Measurements from ENCODE around the gene GUCA2A. TPM values are rescaled to one million over a fixed set of nuclear protein-coding genes. Genes with fewer than 3 reads are reported as not detected.

The GUCA2A gene
- total RNA-seq, 1 experiment from 2014 or later: not detected

DNA sequence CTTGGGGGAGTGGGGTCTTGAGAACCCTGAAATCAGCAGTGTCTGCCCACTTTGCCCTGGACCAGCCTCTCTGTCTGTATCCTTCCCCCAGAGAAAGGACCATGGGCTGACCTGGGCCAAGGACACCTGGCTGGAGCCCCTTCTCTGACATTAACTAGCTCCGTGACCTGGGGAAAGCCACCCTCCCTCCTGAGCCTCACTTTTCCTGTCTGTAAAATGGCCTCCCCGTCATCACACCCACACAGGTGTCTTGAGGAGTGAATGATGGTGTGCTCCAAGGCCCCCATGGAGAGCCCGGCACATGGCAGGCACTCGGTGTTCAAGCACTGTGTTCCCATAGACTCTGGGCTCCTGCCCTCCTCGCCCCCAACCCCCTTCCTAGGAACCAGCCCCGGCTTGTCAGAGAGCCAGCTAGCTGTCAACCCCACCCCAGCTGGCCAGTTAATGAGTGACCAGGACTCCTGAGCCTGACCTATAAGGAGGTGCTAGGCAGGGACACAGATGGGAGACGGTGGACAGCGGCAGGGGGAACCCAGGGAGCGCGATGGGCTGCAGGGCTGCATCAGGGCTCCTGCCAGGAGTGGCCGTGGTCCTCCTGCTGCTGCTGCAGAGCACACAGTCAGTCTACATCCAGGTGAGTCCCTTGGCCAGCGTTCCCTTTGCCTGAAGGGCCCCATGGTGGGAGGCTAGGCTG is 11.5 kb downstream of the GUCA2A start, which contains the start of gene GUCA2B:
Gene GUCA2B (plus strand): TSS at position 504 of the 694 bp plus-strand sequence. CDS start 41 bp downstream, at position 545.
- Histone ChIP-seq H3K9me3 (ENCODE audit: insufficient read depth, low read depth) (no peaks in the 10 kb centered on the region), H3K27ac (no peak within 1 kb of the TSS), H3K36me3 (ENCODE audit: low read depth) (no peaks in the 10 kb centered on the region), H2AFZ (no peak within 1 kb of the TSS), H3K4me2 (no peak within 1 kb of the TSS; the same call in 1 of the 2 replicates), H3K4me3 (no peak within 1 kb of the TSS), H3K9me2 (ENCODE audit: insufficient read depth) (no peaks in the 10 kb centered on the region), H3K4me1 (replicated peaks; ENCODE audit: insufficient read depth) (peaks cover 25% of the 10 kb centered on the region), H3F3A (ENCODE audit: insufficient read depth, low read depth) (peaks cover 10% of the 10 kb centered on the region), H3K79me2 (ENCODE audit: low read depth) (no peaks in the 10 kb centered on the region), H4K20me1 (ENCODE audit: insufficient read depth) (no peaks in the 10 kb centered on the region), H3K27me3 (ENCODE audit: insufficient read depth, low read depth) (no peaks in the 10 kb centered on the region)
- TF ChIP-seq, protein P1, sequence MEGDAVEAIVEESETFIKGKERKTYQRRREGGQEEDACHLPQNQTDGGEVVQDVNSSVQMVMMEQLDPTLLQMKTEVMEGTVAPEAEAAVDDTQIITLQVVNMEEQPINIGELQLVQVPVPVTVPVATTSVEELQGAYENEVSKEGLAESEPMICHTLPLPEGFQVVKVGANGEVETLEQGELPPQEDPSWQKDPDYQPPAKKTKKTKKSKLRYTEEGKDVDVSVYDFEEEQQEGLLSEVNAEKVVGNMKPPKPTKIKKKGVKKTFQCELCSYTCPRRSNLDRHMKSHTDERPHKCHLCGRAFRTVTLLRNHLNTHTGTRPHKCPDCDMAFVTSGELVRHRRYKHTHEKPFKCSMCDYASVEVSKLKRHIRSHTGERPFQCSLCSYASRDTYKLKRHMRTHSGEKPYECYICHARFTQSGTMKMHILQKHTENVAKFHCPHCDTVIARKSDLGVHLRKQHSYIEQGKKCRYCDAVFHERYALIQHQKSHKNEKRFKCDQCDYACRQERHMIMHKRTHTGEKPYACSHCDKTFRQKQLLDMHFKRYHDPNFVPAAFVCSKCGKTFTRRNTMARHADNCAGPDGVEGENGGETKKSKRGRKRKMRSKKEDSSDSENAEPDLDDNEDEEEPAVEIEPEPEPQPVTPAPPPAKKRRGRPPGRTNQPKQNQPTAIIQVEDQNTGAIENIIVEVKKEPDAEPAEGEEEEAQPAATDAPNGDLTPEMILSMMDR (conservative IDR thresholded peaks at IDR 0.05): no peak
- TF ChIP-seq EZH2 (IDR thresholded peaks at IDR 0.05; ENCODE audit: low read depth): no peak
- intact Hi-C loops (cut with micrococcal nuclease; ENCODE audit: unreplicated experiment): loop anchor here (1.0 kb wide), 1 partner anchor 12 kb away; no protein-coding TSS in a partner anchor
- DNase-seq: no peak
- CTCF ChIA-PET: no interaction called here
- no TSS peak for BruUV-seq (replicated peaks)
- POLR2A ChIA-PET (ENCODE audit: unreplicated experiment): interaction anchor here (1.5 kb wide), 1 partner anchor 13 kb away, joined by 4 read pairs; no protein-coding TSS in a partner anchor

DNA sequence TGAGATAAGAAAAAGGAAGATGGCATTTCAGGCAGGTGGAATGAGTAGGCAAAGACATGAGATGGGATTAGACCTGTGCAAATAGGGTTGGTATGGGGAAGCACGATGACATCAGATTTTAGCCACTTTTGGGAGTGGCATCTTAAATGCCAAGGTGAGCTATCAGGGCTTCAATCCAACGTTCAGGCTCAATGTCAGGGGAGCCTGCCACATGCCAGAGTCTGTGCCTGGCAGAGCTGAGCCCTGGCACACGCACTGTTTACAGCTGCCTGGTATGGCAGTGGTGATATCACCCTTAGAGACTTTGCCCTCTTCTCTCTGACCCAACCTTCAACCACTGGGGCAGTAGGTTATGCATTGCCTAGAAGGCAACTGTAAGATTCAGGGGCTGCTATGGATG is 12.4 kb downstream of the GUCA2A start:
- DNase-seq: peak; percentile 81 to 92
- no peaks in the 10 kb centered on the region for H3K9me2 ChIP-seq (ENCODE audit: insufficient read depth)
- no peaks in the 10 kb centered on the region for H3K36me3 ChIP-seq (ENCODE audit: low read depth)
- POLR2A ChIA-PET (ENCODE audit: unreplicated experiment): interaction anchor here (0.7 to 1.5 kb wide), 3 partner anchors 12 to 114 kb away, joined by 4 to 9 read pairs (median 7); no protein-coding TSS in a partner anchor
- no peaks in the 10 kb centered on the region for H3K27me3 ChIP-seq (ENCODE audit: insufficient read depth, low read depth)
- H3K4me1 ChIP-seq (replicated peaks; ENCODE audit: insufficient read depth): peaks cover 34% of the 10 kb centered on the region
- H3K4me3 ChIP-seq: no peak overlapping the region
- H3F3A ChIP-seq (ENCODE audit: insufficient read depth, low read depth): peaks cover 18% of the 10 kb centered on the region
- no peak overlapping the region for H2AFZ ChIP-seq
- intact Hi-C loops (cut with micrococcal nuclease; ENCODE audit: unreplicated experiment): loop anchor here (1.0 kb wide), 1 partner anchor 13 kb away; no protein-coding TSS in a partner anchor
- no peak overlapping the region for H3K27ac ChIP-seq
- BruUV-seq (replicated peaks): no TSS peak
- no peaks in the 10 kb centered on the region for H3K9me3 ChIP-seq (ENCODE audit: insufficient read depth, low read depth)
- H3K4me2 ChIP-seq: peak overlapping the region; percentile 15; the same call in 1 of the 2 replicates
- CTCF ChIA-PET: interaction anchor here (1.0 to 1.2 kb wide), 3 partner anchors 13 to 114 kb away, joined by 3 to 6 read pairs (median 4); no protein-coding TSS in a partner anchor
- no peaks in the 10 kb centered on the region for H4K20me1 ChIP-seq (ENCODE audit: insufficient read depth)
- TF ChIP-seq, protein P1 (conservative IDR thresholded peaks at IDR 0.05): no peak
- no peak for TF ChIP-seq EZH2 (IDR thresholded peaks at IDR 0.05; ENCODE audit: low read depth)
- H3K79me2 ChIP-seq (ENCODE audit: low read depth): no peaks in the 10 kb centered on the region

DNA sequence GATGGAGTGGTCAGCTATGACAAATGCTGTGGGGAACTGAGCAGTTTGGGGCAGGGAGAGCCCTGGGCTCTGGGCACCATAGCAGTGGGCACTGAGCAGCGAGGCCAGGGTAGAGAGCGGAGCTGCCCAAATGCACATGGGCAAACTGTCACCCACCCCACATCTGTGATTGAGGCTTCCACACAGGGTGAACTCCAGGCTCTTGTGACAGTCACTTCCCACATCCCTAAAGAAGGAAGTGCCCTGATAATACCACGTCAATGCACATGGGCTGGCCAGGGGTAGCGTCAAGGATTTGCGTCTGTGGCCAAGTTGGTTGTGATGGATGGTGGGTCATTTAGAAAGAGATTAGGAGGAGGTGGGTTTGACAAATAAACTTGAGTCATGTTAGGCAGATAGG is 13.9 kb downstream of the GUCA2A start:
- Histone ChIP-seq H3K9me2 (ENCODE audit: insufficient read depth) (no peaks in the 10 kb centered on the region), H4K20me1 (ENCODE audit: insufficient read depth) (no peaks in the 10 kb centered on the region), H3K9me3 (ENCODE audit: insufficient read depth, low read depth) (no peaks in the 10 kb centered on the region), H3K4me3 (no peak overlapping the region), H3K27ac (no peak overlapping the region), H3K27me3 (ENCODE audit: insufficient read depth, low read depth) (no peaks in the 10 kb centered on the region), H3K36me3 (ENCODE audit: low read depth) (no peaks in the 10 kb centered on the region), H3K4me2 (no peak overlapping the region), H3F3A (ENCODE audit: insufficient read depth, low read depth) (peaks cover 18% of the 10 kb centered on the region), H2AFZ (no peak overlapping the region), H3K4me1 (replicated peaks; ENCODE audit: insufficient read depth) (peaks cover 36% of the 10 kb centered on the region), H3K79me2 (ENCODE audit: low read depth) (no peaks in the 10 kb centered on the region)
- no TSS peak for BruUV-seq (replicated peaks)
- POLR2A ChIA-PET (ENCODE audit: unreplicated experiment): interaction anchor here (0.6 kb wide), 1 partner anchor 1475 kb away, joined by 4 read pairs; no protein-coding TSS in a partner anchor
- TF ChIP-seq EZH2 (IDR thresholded peaks at IDR 0.05; ENCODE audit: low read depth): no peak
- TF ChIP-seq, protein P1 (conservative IDR thresholded peaks at IDR 0.05): no peak
- intact Hi-C loops (cut with micrococcal nuclease; ENCODE audit: unreplicated experiment): no loop called here
- no peak for DNase-seq
- CTCF ChIA-PET: no interaction called here

Data from PC-9 (cell line).